Fibroblast of villous mesenchyme (primary cell): ENCODE measurements around the gene AQP4. TPM values are rescaled to one million over a fixed set of nuclear protein-coding genes. Genes with fewer than 3 reads are reported as not detected.

ENCODE experiments used
- DNase-seq: peaks from one replicate; pipeline ENCODE4 v3.0.0-alpha.2; 2010; ENCODE audit warnings: low read depth
- H3K4me3 ChIP-seq: 2 replicates; pipeline ENCODE4 v1.5.1; 2011; ENCODE audit warnings: low read depth, mild to moderate bottlenecking, low read length
- total RNA-seq: library from RNA; depleted of rRNA; stranded (reverse); fragments of >200 nt; gene quantifications from 2 replicates; pipeline ENCODE4 v1.2.3, GENCODE V29; 2012
- TF ChIP-seq, protein P1 (sequence below): IDR thresholded peaks from 2 replicates; pipeline ENCODE4 v1.5.1; 2012; ENCODE audit warnings: low read depth, mild to moderate bottlenecking, low read length; ENCODE audit not compliant: insufficient read depth

The AQP4 gene
- total RNA-seq, 1 donor, result not detected

DNA sequence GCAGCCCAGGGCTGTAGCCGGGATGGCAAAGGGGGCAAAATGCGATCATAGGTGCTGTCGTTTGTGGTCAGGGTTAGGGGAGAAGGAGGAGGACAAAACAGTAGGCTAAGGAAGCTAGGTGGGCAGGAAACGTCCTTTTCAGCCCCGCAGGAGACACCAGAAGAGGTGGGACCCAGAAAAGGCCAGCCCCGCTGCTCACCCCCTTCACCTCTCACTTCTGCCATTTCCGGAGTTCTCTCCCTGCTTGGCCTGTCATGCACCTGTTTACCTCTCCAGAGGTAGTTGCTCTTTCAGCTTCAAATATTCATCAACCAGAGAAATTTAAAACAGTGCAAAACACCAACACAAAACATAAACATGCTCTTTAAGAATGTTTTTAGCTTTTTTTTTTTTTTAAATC lies 849 bp downstream of the AQP4 start:
- no peak overlapping the region for H3K4me3 ChIP-seq
- TF ChIP-seq, protein P1, sequence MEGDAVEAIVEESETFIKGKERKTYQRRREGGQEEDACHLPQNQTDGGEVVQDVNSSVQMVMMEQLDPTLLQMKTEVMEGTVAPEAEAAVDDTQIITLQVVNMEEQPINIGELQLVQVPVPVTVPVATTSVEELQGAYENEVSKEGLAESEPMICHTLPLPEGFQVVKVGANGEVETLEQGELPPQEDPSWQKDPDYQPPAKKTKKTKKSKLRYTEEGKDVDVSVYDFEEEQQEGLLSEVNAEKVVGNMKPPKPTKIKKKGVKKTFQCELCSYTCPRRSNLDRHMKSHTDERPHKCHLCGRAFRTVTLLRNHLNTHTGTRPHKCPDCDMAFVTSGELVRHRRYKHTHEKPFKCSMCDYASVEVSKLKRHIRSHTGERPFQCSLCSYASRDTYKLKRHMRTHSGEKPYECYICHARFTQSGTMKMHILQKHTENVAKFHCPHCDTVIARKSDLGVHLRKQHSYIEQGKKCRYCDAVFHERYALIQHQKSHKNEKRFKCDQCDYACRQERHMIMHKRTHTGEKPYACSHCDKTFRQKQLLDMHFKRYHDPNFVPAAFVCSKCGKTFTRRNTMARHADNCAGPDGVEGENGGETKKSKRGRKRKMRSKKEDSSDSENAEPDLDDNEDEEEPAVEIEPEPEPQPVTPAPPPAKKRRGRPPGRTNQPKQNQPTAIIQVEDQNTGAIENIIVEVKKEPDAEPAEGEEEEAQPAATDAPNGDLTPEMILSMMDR, result no peak
- DNase-seq, result no peak

DNA sequence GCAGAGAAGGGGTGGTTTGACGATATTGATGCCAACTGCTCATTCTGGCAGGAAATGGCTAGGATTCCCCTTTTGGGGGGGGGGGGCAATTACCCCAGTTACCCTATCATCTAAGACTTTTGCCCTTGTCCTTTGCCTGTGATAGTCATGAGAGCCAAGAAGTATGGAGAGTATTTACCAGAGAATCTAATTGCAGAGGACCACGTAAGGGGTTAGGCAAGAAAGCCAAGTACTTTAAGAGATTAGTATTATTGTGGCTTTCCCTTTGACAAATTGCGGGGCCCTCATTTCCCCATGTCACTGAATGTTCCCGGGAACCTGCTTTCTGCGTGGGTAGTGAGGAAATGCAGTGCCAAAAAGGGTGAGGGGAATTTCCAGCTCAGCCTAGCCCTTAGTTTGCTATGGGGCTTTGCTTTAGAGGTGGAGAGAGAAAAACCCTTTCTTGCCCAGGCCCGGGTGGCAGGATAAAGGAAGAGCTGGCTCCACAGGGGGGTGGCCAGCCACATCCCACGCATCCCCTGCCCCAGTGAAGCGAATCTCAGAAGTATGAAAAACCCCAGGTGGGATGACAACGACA lies 1.5 kb downstream of the AQP4 start:
- no peak for DNase-seq

DNA sequence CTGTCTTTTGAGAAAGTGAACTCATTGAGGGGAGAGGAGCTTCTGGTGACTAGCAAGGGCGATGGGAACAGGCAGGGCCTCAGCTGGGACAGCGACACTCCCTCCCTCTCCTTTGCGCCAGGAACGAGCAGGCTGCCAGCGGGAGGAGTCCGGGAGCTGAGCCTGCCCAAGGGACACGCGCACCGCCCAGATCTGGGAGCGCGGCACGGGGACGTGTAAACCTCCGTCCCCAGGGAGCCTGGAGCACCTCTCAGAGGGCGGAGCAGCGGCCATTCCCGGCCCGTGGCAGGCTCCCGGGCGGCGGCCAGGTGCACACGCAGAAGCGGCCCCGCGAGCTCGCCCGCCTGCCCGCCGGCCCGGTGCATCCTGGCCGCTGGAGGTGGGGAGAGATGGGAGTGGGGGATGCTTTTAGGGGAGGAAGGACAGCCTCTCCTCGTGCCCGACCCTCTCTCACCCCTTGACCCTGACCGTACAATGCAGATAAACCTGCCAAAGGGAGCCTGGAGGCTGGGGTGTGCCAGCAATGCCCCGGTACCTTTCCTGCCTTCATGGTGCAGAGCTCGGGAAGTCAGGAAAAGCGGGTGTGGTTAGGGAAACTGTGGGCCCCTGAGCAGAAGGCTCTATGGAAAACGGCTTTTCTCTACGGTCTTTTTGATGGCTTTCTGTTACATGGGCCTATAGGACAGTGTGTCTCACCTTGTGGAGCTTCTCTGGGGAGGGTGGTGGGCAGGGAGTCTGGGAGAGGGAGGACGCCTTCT lies 2.2 kb downstream of the AQP4 start:
- no peak for DNase-seq
- H3K4me3 ChIP-seq, result no peak overlapping the region
- TF ChIP-seq, protein P1, result no peak

More for the DNA sequence above, 1.5 kb downstream of the AQP4 start:
- H3K4me3 ChIP-seq, result no peak overlapping the region
- TF ChIP-seq, protein P1, result no peak

DNA sequence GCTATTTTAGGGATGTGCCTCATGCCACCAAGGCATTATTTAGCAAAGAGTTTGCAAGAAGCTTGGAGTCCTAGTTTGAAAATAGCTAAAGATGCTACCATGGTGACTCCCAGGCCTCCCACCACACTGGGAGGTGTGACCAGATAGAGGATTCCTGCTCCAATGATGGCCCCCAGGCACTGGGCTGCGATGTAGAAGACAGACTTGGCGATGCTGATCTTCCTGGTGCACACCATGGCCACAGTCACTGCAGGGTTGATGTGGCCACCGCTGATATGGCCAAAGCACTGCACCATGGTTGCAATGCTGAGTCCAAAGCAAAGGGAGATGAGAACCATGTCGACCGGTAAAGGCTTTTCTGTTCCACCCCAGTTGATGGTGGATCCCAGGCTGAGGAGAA lies 3.4 kb downstream of the AQP4 start:
- no peak overlapping the region for H3K4me3 ChIP-seq
- DNase-seq, result no peak
- TF ChIP-seq, protein P1, result no peak

DNA sequence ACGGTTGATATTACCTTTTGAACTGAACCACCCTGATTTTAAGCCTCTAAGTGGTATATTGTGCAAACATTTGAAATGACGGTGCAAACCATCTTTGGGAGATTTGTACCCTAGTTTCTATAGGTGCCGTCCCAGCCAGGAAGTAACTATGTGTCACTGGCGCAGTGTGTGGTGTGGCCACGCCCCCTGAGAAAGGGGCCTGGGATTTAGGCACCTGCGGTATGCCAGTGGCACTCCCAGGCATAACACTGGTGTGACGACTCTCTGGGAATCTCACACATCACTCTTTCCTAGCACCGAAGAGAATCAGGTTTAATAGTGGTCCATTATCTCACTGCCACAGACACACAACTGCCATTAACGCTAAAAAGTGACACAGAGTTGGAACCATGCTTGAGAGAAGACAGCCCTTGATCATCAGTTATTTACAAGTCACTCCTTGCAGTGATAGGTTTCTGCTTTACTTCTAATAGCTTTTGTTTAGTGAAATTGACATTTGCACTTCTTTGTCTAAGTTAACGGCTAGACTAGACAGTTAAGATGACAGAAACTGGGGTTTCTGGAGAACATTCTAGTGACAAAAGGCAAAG lies 11.1 kb downstream of the AQP4 start:
- DNase-seq, result no peak
- no peak overlapping the region for H3K4me3 ChIP-seq
- TF ChIP-seq, protein P1, result no peak

DNA sequence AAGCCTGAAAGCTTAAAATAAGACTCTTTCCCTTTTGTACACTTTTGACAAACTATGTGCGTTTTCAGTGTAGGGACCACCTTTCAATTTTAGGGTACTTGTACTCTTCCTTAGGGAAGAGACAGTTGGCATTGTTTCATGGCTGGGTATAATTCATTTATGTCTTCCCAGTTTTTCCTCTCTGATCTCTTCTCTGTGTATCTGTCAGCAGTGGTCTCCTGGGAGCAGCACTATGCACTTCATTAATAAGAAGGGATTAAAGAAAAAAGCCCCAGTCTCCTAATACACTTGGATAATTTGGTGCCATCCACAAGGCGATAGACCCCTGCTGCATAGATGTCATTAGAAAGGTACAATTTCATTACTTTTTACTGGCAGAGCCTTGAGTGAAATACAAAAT lies 12.1 kb downstream of the AQP4 start:
- DNase-seq, result no peak
- TF ChIP-seq, protein P1, result no peak
- H3K4me3 ChIP-seq, result no peak overlapping the region

DNA sequence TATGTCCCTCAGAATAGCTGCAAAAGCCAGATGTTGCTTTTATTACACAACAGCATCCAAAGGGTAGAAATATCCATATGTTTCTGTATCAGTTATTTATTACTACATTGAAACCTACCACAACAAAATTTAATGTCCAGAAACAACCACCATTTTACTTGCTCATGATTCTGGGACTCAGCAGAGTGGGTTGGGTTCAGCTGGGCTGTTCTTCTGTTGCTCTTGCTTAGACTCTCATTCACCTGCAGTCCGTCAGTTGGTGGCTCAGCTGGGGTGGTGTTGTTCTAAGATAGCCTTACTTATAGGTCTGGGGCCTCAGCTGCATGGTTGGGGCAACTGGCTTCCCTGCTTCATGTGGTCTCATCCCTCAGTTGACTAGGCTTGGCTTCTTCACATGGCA lies 21.7 kb downstream of the AQP4 start:
- TF ChIP-seq, protein P1, result no peak
- no peak for DNase-seq

More for the DNA sequence above, 21.7 kb downstream of the AQP4 start:
- no peak overlapping the region for H3K4me3 ChIP-seq
